HG02981 (cell line): ENCODE data around the gene TYRO3.
"Not testable (repeated sequence)": the region's sequence is repeated elsewhere in the genome, so short reads cannot be mapped to it uniquely, and the experiment has no call there.

Experiments
- ATAC-seq: cut with Tn5 transposase; IDR thresholded peaks from one replicate; pipeline ENCODE4 v1.9.1; 2021; ENCODE audit warnings: mild to moderate bottlenecking, moderate library complexity; ENCODE audit not compliant: unreplicated experiment

Gene TYRO3

GRCh38 chr15:41571948-41572347, 12.9 kb downstream of the TYRO3 start:
- ATAC-seq: no peak

- no peak for ATAC-seq
Observed at GRCh38 chr15:41572866-41573265, 13.9 kb downstream of the TYRO3 start.

GRCh38 chr15:41573396-41573795, 14.4 kb downstream of the TYRO3 start:
- ATAC-seq: no peak

- no peak for ATAC-seq
Observed at GRCh38 chr15:41574158-41574557, 15.1 kb downstream of the TYRO3 start.

- no peak for ATAC-seq
Observed at GRCh38 chr15:41575282-41575681, 16.3 kb downstream of the TYRO3 start.

- no peak for ATAC-seq
Observed at GRCh38 chr15:41577863-41578735, 19.1 kb downstream of the TYRO3 start.

GRCh38 chr15:41578736-41579383, 19.8 kb downstream of the TYRO3 start:
- ATAC-seq: no peak

GRCh38 chr15:41581110-41581509, 22.1 kb downstream of the TYRO3 start:
- no peak for ATAC-seq

- no peak for ATAC-seq
Observed at GRCh38 chr15:41583795-41584194, 24.8 kb downstream of the TYRO3 start.

- ATAC-seq: no peak
Observed at GRCh38 chr15:41584636-41585126, 25.7 kb downstream of the TYRO3 start.

- ATAC-seq: no peak
Observed at GRCh38 chr15:41585127-41586047, 26.4 kb downstream of the TYRO3 start.

- not testable (repeated sequence) for ATAC-seq
Observed at GRCh38 chr15:41586531-41587282, 27.7 kb downstream of the TYRO3 start.

- not testable (repeated sequence) for ATAC-seq
Observed at GRCh38 chr15:41589018-41589417, 30.0 kb downstream of the TYRO3 start.

- not testable (repeated sequence) for ATAC-seq
Observed at GRCh38 chr15:41589571-41589970, 30.6 kb downstream of the TYRO3 start.

- not testable (repeated sequence) for ATAC-seq
Observed at GRCh38 chr15:41591217-41591616, 32.2 kb downstream of the TYRO3 start.

- not testable (repeated sequence) for ATAC-seq
Observed at GRCh38 chr15:41592718-41593117, 33.7 kb downstream of the TYRO3 start.

- ATAC-seq: no peak
Observed at GRCh38 chr15:41594801-41595746, 36.1 kb downstream of the TYRO3 start.

GRCh38 chr15:41596972-41597371, 38.0 kb downstream of the TYRO3 start:
- ATAC-seq: no peak

- ATAC-seq: no peak
Observed at GRCh38 chr15:41597787-41598186, 38.8 kb downstream of the TYRO3 start.
